Measurements from ENCODE around the gene SLC6A12. TPM values are rescaled to one million over a fixed set of nuclear protein-coding genes. Genes with fewer than 3 reads are reported as not detected.

Gene SLC6A12
- total and polyA plus RNA-seq, 2 donors (not counting 3 experiments of a cell fraction or from before 2014, with no cell fraction given), result not detected

GRCh38 chr12:243381-243780 lies 29.4 kb upstream of the SLC6A12 start:
- H2AFZ ChIP-seq (ENCODE audit: low read depth, low read length), result no peak overlapping the region
- intact Hi-C loops (cut with micrococcal nuclease), result no loop called here
- TF ChIP-seq FOS (IDR thresholded peaks at IDR 0.05; ENCODE audit: borderline replicate concordance, insufficient read depth, low read length), result no peak
- no peak for TF ChIP-seq MYC (IDR thresholded peaks at IDR 0.05; ENCODE audit: low read depth, low read length)
- TF ChIP-seq GATA2 (IDR thresholded peaks at IDR 0.05; ENCODE audit: insufficient read depth, insufficient read length, low read depth, low read length), result no peak
- no peak for TF ChIP-seq MAX (IDR thresholded peaks at IDR 0.05; ENCODE audit: insufficient read depth, insufficient read length)

DNA sequence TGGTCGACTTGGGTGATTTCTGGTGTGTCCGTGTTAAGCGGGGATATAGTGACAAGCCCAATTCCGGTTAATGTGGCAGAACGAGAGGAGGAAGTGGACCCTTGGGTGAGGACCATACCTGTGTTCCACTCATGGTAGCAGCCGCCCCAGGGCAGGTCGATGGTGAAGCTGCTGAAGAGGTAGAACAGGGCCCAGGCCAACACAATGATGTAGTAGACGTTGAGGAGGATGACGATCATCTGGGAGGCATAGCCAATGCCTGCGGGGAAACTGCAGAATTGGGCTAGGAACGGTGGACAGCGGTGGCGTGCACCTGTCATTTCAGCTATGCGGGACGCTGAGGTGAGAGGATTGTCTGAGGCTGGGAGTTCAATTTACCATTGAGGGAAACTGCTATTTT lies 28.5 kb upstream of the SLC6A12 start:
- H3K27ac ChIP-seq (ENCODE audit: insufficient read depth, low read depth, low read length), result no peak overlapping the region
- intact Hi-C loops (cut with micrococcal nuclease), result no loop called here
- dilution Hi-C loops (cut with MboI; ENCODE audit: extremely low pct_ligation_motif_present, low sequenced_read_pairs), result no loop called here
- peaks cover 0 to 2% of the 10 kb centered on the region in 2 experiments for H3K27me3 ChIP-seq (ENCODE audit: control insufficient read depth in 2 of 2, insufficient read depth in 2 of 2, low read length in 2 of 2)
- no peaks in the 10 kb centered on the region for H3K79me2 ChIP-seq (ENCODE audit: control insufficient read depth, insufficient read depth, low read length)
- H3K36me3 ChIP-seq (ENCODE audit: control insufficient read depth in 2 of 2, extremely low read depth in 1 of 2, insufficient read depth in 2 of 2, low read length in 2 of 2), result no peaks in the 10 kb centered on the region
- CTCF ChIA-PET, result no interaction called here
- no peaks in the 10 kb centered on the region for H4K20me1 ChIP-seq (replicated peaks; ENCODE audit: control insufficient read depth, extremely low read depth, insufficient read depth, low read length)
- POLR2A ChIA-PET, result no interaction called here
- no peak for TF ChIP-seq JUN (IDR thresholded peaks at IDR 0.05; ENCODE audit: borderline replicate concordance, insufficient read depth, insufficient read length, low read depth)
- TF ChIP-seq GATA2 (IDR thresholded peaks at IDR 0.05; ENCODE audit: insufficient read depth, insufficient read length, low read depth, low read length), result no peak
- no peak for TF ChIP-seq POLR2A (IDR thresholded peaks at IDR 0.05; ENCODE audit: low read depth, low read length)
- TF ChIP-seq MYC (IDR thresholded peaks at IDR 0.05; ENCODE audit: low read depth, low read length), result no peak
- no peak for TF ChIP-seq POLR2AphosphoS5 (IDR thresholded peaks at IDR 0.05; ENCODE audit: insufficient read depth, low read depth, low read length)
- TF ChIP-seq EZH2 (IDR thresholded peaks at IDR 0.05; ENCODE audit: borderline replicate concordance, low read depth, low read length, severe bottlenecking), result no peak
- TF ChIP-seq FOS (IDR thresholded peaks at IDR 0.05; ENCODE audit: borderline replicate concordance, insufficient read depth, low read length), result no peak
- TF ChIP-seq, protein P1, sequence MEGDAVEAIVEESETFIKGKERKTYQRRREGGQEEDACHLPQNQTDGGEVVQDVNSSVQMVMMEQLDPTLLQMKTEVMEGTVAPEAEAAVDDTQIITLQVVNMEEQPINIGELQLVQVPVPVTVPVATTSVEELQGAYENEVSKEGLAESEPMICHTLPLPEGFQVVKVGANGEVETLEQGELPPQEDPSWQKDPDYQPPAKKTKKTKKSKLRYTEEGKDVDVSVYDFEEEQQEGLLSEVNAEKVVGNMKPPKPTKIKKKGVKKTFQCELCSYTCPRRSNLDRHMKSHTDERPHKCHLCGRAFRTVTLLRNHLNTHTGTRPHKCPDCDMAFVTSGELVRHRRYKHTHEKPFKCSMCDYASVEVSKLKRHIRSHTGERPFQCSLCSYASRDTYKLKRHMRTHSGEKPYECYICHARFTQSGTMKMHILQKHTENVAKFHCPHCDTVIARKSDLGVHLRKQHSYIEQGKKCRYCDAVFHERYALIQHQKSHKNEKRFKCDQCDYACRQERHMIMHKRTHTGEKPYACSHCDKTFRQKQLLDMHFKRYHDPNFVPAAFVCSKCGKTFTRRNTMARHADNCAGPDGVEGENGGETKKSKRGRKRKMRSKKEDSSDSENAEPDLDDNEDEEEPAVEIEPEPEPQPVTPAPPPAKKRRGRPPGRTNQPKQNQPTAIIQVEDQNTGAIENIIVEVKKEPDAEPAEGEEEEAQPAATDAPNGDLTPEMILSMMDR (IDR thresholded peaks at IDR 0.05; ENCODE audit: extremely low read depth in 1 of 2, insufficient read depth in 1 of 2, low read depth in 1 of 2, low read length in 2 of 2), result no peak
- no peak for TF ChIP-seq MAX (IDR thresholded peaks at IDR 0.05; ENCODE audit: insufficient read depth, insufficient read length)
- H2AFZ ChIP-seq (ENCODE audit: low read depth, low read length), result no peak overlapping the region
- FAIRE-seq (no peak), DNase-seq (ENCODE audit: low read depth, low spot score) (no peak)
- BruUV-seq (replicated peaks), result no TSS peak
- H3K4me2 ChIP-seq (ENCODE audit: insufficient read depth, low read length), result no peak overlapping the region
- no peaks in the 10 kb centered on the region for H3K4me1 ChIP-seq (ENCODE audit: control insufficient read depth, extremely low read depth, insufficient read depth, low read length)
- H3K9ac ChIP-seq (replicated peaks; ENCODE audit: extremely low read depth, insufficient read depth, low read length), result no peak overlapping the region
- no peaks in the 10 kb centered on the region for H3K9me3 ChIP-seq (replicated peaks; ENCODE audit: control insufficient read depth, insufficient read depth, low read length)
- H3K4me3 ChIP-seq (replicated peaks in 1 of 3; ENCODE audit: insufficient read depth in 1 of 3, low read depth in 1 of 3, low read length in 3 of 3), result no peak overlapping the region
- no peaks in the 10 kb centered on the region for H3K9me1 ChIP-seq (replicated peaks; ENCODE audit: control insufficient read depth, extremely low read depth, insufficient read depth, low read length)

More at GRCh38 chr12:243381-243780, 29.4 kb upstream of the SLC6A12 start:
- no peak overlapping the region for H3K4me2 ChIP-seq (ENCODE audit: insufficient read depth, low read length)
- H3K9ac ChIP-seq (replicated peaks; ENCODE audit: extremely low read depth, insufficient read depth, low read length), result no peak overlapping the region
- H3K9me1 ChIP-seq (replicated peaks; ENCODE audit: control insufficient read depth, extremely low read depth, insufficient read depth, low read length), result no peaks in the 10 kb centered on the region
- no peaks in the 10 kb centered on the region for H3K4me1 ChIP-seq (ENCODE audit: control insufficient read depth, extremely low read depth, insufficient read depth, low read length)
- H3K36me3 ChIP-seq (ENCODE audit: control insufficient read depth in 2 of 2, extremely low read depth in 1 of 2, insufficient read depth in 2 of 2, low read length in 2 of 2), result no peaks in the 10 kb centered on the region
- CTCF ChIA-PET, result no interaction called here
- peaks cover 2% of the 10 kb centered on the region in 2 experiments for H3K27me3 ChIP-seq (ENCODE audit: control insufficient read depth in 2 of 2, insufficient read depth in 2 of 2, low read length in 2 of 2)
- H3K9me3 ChIP-seq (replicated peaks; ENCODE audit: control insufficient read depth, insufficient read depth, low read length), result no peaks in the 10 kb centered on the region
- H3K4me3 ChIP-seq (replicated peaks in 1 of 3; ENCODE audit: insufficient read depth in 1 of 3, low read depth in 1 of 3, low read length in 3 of 3), result no peak overlapping the region
- FAIRE-seq, result no peak
- POLR2A ChIA-PET, result no interaction called here
- H4K20me1 ChIP-seq (replicated peaks; ENCODE audit: control insufficient read depth, extremely low read depth, insufficient read depth, low read length), result no peaks in the 10 kb centered on the region
- H3K27ac ChIP-seq (ENCODE audit: insufficient read depth, low read depth, low read length), result no peak overlapping the region
- no TSS peak for BruUV-seq (replicated peaks)
- no peak for DNase-seq (ENCODE audit: low read depth, low spot score)
- dilution Hi-C loops (cut with MboI; ENCODE audit: extremely low pct_ligation_motif_present, low sequenced_read_pairs), result no loop called here
- H3K79me2 ChIP-seq (ENCODE audit: control insufficient read depth, insufficient read depth, low read length), result no peaks in the 10 kb centered on the region

Measured in endothelial cell of umbilical vein (primary cell).